Stimulated activated CD4-positive, alpha-beta T cell treated with anti-CD3 and anti-CD28 coated beads, Interleukin-2, amount 100 ng/mL, for 24 hours (primary cell): ENCODE measurements around the gene OR8J1.
"Not testable (repeated sequence)": the region's sequence is repeated elsewhere in the genome, so short reads cannot be mapped to it uniquely, and the experiment has no call there.

Source experiments
- DNase-seq, 2 donors: peaks; one replicate each; pipeline ENCODE4 v3.0.0-alpha.2; 2020

The OR8J1 gene

DNA sequence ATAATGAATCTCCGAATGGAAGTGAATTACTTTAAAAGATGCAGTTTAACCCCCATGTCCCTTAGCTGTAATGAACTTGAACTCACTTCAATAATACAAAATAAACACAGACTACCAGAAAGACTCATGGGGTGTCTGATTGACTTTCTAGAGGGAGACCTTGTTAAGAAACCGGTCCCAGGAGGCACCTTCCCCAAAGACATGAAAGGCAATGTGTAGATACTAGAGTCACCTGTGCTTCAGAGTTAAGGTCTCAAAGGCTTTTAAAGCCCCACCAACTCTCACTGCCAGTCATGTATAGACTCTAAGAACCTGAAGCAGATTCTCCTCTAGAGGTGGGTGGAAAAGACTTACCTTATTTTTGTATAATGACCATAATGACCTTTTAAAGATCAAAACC, at the start of gene OR8J1:
Gene OR8J1 (plus strand): TSS at position 301 of the 400 bp plus-strand sequence. CDS start 5,956 bp downstream, outside the sequence.
- no peak for DNase-seq

- DNase-seq: no peak
Observed at GRCh38 chr11:56307836-56308235, 46.3 kb upstream of the OR8J1 start.

DNA sequence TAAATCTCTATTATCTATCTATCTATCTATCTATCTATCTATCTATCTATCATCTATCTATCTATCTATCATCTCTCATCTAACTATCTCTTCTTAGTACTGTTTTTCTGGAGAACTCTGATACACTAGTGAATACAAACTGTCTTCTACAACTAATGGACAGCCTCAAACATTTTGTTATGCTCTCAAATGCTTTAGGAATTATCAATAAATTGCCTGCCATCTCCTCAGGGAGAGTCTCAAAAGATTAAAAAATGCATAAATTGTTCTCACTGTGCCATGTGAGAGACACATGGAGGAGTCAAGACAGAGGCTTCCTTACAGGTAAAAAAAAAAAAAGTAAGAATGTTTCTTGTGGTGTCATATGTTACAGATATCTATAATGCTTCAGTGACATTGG, 39.2 kb upstream of the OR8J1 start, which contains the start of gene OR8K3:
Gene OR8K3 (plus strand): TSS at position 301 of the 400 bp plus-strand sequence. CDS start 3,163 bp downstream, outside the sequence.
- DNase-seq: no peak

- no peak for DNase-seq
Observed at GRCh38 chr11:56331861-56332491, 22.1 kb upstream of the OR8J1 start.

- no peak for DNase-seq
Observed at GRCh38 chr11:56333156-56333555, 20.9 kb upstream of the OR8J1 start.

DNA sequence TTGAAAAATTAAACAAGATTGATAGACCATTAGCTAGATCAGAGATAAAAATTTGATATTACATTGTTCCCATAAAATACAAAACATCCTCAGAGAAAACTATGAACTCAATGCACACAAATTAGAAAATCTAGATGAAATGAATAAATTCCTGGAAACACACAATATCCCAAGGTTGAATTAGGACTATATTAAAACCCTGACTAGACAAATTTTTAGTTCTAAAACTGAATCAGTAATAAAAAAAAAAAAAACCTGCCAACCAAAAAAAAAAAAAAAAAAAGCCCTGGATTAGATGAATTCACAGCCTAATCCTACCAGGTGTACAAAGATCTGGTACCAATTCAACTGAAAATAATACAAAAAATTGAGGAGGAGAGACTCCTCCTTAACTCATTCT, 13.8 kb upstream of the OR8J1 start:
- no peak for DNase-seq

GRCh38 chr11:56345739-56346138, 8.4 kb upstream of the OR8J1 start, which contains the start of gene OR8K1:
Gene OR8K1 (plus strand): TSS chr11:56346039. CDS start chr11:56346039, 0 bp downstream.
- DNase-seq: no peak

- no peak for DNase-seq
Observed at GRCh38 chr11:56375324-56375723, 21.2 kb downstream of the OR8J1 start, which contains the start of gene OR8U1. Gene OR8U1 (plus strand): TSS chr11:56375624. CDS start chr11:56375624, 0 bp downstream.

GRCh38 chr11:56380120-56380519, 26.0 kb downstream of the OR8J1 start:
- DNase-seq: no peak

DNA sequence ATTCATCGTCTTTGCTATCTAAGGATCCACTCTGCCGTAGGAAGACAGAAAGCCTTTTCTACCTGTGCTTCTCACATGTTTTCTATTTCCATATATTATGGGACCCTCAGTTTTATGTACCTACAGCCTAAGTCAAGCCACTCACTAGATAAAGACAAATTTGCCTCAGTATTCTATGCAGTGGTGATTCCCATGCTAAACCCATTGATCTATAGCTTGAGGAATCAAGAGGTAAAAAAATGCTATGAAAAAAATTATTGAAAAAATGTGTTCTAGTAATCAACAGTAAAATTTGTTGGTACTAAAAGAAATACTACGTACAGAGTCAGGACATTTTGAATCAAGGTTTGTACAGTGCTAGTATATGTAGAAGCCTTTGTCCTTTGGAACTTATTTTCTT, 40.3 kb downstream of the OR8J1 start:
- no peak for DNase-seq

GRCh38 chr11:56396047-56396446, 42.0 kb downstream of the OR8J1 start:
- DNase-seq: no peak

DNA sequence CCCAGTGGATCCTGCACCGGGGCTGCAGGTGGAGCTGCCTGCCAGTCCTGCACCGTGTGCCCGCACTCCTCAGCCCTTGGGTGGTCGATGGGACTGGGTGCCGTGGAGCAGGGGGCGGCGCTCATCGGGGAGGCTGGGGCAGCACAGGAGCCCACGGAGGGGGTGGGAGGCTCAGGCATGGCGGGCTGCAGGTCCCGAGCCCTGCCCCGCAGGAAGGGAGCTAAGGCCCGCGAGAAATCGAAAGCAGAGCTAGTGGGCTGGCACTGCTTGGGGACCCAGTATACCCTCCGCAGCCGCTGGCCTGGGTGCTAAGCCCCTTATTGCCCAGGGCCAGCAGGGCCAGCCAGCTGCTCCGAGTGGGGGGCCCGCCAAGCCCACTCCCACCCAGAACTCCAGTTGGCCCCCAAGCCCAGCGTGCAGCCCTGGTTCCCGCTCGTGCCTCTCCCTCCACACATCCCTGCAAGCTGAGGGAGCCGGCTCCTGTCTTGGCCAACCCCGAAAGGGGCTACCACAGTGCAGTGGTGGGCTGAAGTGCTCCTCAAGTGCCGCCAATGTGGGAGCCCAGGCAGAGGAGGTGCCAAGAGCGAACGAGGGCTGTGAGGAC, 47.9 kb downstream of the OR8J1 start:
- DNase-seq: not testable (repeated sequence)

GRCh38 chr11:56404393-56404792, 50.3 kb downstream of the OR8J1 start:
- no peak for DNase-seq

DNA sequence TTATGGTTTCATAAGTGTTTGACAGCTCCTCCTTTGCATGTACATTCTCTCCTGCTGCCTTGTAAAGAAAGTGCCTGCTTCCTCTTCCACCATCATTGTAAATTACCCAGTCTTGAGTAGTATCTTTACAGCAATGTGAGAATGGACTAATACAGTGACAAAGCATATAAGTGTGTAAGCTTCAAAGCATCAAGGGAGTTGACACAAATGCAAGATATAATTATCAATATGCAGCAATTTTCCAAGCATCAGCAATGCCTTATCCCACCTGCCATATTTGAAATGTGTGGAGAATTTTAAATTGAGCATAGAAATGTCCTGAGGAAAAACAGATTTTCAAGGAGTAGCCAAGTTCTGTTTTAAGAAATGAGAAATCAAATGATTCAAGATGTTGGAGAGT, 56.7 kb downstream of the OR8J1 start:
- no peak for DNase-seq
